Mucosa of descending colon (tissue), 3 donors: ENCODE results near the gene RNU4-1. TPM values are rescaled to one million over a fixed set of nuclear protein-coding genes. Genes with fewer than 3 reads are reported as not detected.

ENCODE experiments used
- ATAC-seq: fragments of 200-7000 bp; cut with Tn5 transposase; one replicate; pipeline ENCODE4 v1.9.1; 2020; ENCODE audit warnings: mild to moderate bottlenecking, moderate library complexity
- DNase-seq, 3 donors: peaks; one replicate each; pipeline ENCODE4 v3.0.0-alpha.2; 2020
- H3K36me3 ChIP-seq: fragments of 200-600 bp; one replicate; pipeline ENCODE4 v1.8.0; 2021; ENCODE audit warnings: low read depth, mild to moderate bottlenecking
- H3K4me1 ChIP-seq: fragments of 200-600 bp; one replicate; pipeline ENCODE4 v1.8.0; 2021; ENCODE audit warnings: low read depth, mild to moderate bottlenecking
- H3K4me3 ChIP-seq: fragments of 200-600 bp; one replicate; pipeline ENCODE4 v1.8.0; 2021; ENCODE audit warnings: mild to moderate bottlenecking
- H3K9me3 ChIP-seq: fragments of 200-600 bp; one replicate; pipeline ENCODE4 v1.8.0; 2021; ENCODE audit warnings: mild to moderate bottlenecking
- CTCF ChIP-seq: fragments of 200-600 bp; IDR thresholded peaks from one replicate; pipeline ENCODE4 v1.8.0; 2022; ENCODE audit warnings: antibody characterized with exemption, mild to moderate bottlenecking
- intact Hi-C, 2 donors: fragments of 100-400 bp; cut with DNase I in 1 of 2; cut with micrococcal nuclease in 1 of 2; formaldehyde crosslinking; loops; one replicate each; pipeline versions ENCODE4 v1.11.0 to v1.11.1; 2022; cut with DNase I, micrococcal nuclease
- total RNA-seq, 3 donors: library from RNA; stranded (reverse); fragmentation: NEBNext Ultra II Directional in 2 of 3; extraction: Animal tissue kit (Norgen Biotek cat#: 25700) in 2 of 3; gene quantifications; one replicate each; pipeline versions ENCODE4 v1.2.1 to v1.2.4, GENCODE V29; 2021 to 2023
- donor health status: DM: no; HTN: no; CAD: no; lungs with moderate emphysema.
- donor health status: DM: no; HTN: no; CAD: no.
- donor health status: DM: no; HTN: yes; CAD: no.

The RNU4-1 gene
- total RNA-seq, 3 donors from 2014 or later, result 2,217 to 4,015 (median 3,130) TPM

GRCh38 chr12:120266180-120266870, 26.7 kb downstream of the RNU4-1 start:
- Histone ChIP-seq H3K4me3 (no peak overlapping the region), H3K36me3 (no peaks in the 10 kb centered on the region), H3K4me1 (peaks cover 33% of the 10 kb centered on the region), H3K9me3 (no peaks in the 10 kb centered on the region)
- intact Hi-C loops, result loop anchor here (2.0 to 5.0 kb wide), 2 partner anchors 38 to 39 kb away; no protein-coding TSS in a partner anchor
- no peak for TF ChIP-seq CTCF
- no peak for DNase-seq
- ATAC-seq, result no peak

GRCh38 chr12:120265473-120266179, 27.4 kb downstream of the RNU4-1 start, which contains the start of gene PXN:
TSS of gene PXN (minus strand) at chr12:120265730. CDS start at chr12:120265629, 101 bp downstream.
- peak; percentile 76 for TF ChIP-seq CTCF
- Histone ChIP-seq H3K4me3 (peak within 1 kb of the TSS; percentile 50), H3K9me3 (no peaks in the 10 kb centered on the region), H3K36me3 (no peaks in the 10 kb centered on the region), H3K4me1 (peaks cover 33% of the 10 kb centered on the region)
- ATAC-seq, result peak; percentile 94
- intact Hi-C loops, result loop anchor here (2.0 to 5.0 kb wide), 2 partner anchors 37 to 38 kb away; no protein-coding TSS in a partner anchor
- DNase-seq, result peak; percentile 91 to 94 (median 92)

- Histone ChIP-seq H3K9me3 (no peaks in the 10 kb centered on the region), H3K4me1 (peaks cover 33% of the 10 kb centered on the region), H3K4me3 (peak overlapping the region; percentile 50), H3K36me3 (no peaks in the 10 kb centered on the region)
- no peak for TF ChIP-seq CTCF
- no peak for ATAC-seq
- DNase-seq, result peak in 1 of 3 donors; percentile 70
- intact Hi-C loops, result loop anchor here in 1 of 2 donors (5.0 kb wide), 1 partner anchor 38 kb away; no protein-coding TSS in a partner anchor
Observed at GRCh38 chr12:120264904-120265472, 28.0 kb downstream of the RNU4-1 start.

GRCh38 chr12:120264086-120264903, 28.7 kb downstream of the RNU4-1 start:
- Histone ChIP-seq H3K36me3 (no peaks in the 10 kb centered on the region), H3K9me3 (no peaks in the 10 kb centered on the region), H3K4me1 (peaks cover 33% of the 10 kb centered on the region), H3K4me3 (no peak overlapping the region)
- no peak for DNase-seq
- intact Hi-C loops, result no loop called here
- no peak for ATAC-seq
- TF ChIP-seq CTCF, result no peak

- no peak for TF ChIP-seq CTCF
- intact Hi-C loops, result no loop called here
- ATAC-seq (no peak), DNase-seq (no peak)
- no peaks in the 10 kb centered on the region for H3K36me3 ChIP-seq
- no peak overlapping the region for H3K4me3 ChIP-seq
- H3K9me3 ChIP-seq, result no peaks in the 10 kb centered on the region
- peaks cover 33% of the 10 kb centered on the region for H3K4me1 ChIP-seq
Observed at GRCh38 chr12:120263748-120264085, 29.3 kb downstream of the RNU4-1 start.
